Activated naive CD4-positive, alpha-beta T cell treated with anti-CD3 and anti-CD28 coated beads, Interleukin-2, amount 50 U/mL, for 16 hours (primary cell): ENCODE results near the gene CALCOCO2.
A peak's percentile ranks its signal among the peaks of the same experiment; 100 is the strongest.

ENCODE experiments used
- DNase-seq: peaks from one replicate; pipeline ENCODE4 v3.0.0-alpha.2; 2020

Gene CALCOCO2

DNA sequence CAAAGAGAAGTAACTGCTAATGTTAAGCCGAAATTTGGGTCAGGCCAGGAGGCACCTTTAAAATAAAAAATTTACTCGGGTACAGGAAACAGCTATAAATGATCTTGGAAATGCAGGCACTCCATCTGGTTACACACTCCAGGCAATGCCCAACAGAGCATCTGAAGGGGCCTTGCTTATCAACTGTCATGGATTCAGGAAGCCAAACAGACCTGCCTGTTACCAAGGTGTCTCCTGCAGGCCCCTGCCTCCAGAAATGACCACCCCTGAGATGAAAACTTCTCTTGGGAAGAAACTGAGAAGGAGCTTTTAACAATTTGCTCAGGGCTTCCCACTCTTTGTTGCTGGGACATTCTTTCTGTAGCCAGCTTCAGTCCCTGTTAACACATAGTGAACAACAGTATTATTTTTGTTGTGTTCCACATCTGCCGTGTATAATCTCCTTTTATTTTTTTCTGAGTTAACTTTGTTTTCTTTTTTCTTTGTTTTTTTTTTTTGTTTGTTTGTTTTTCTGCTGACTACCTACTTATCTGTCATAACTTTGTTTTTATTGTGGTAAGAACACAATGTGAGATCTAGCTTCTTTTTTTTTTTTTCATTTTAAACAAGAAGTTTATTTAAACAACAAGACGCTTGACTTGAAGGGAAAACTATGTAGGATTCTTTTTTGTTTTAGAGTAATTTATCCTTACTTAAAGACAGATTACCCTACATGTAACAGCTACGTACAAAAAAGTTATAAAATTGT lies 43.0 kb downstream of the CALCOCO2 start:
- DNase-seq = no peak

DNA sequence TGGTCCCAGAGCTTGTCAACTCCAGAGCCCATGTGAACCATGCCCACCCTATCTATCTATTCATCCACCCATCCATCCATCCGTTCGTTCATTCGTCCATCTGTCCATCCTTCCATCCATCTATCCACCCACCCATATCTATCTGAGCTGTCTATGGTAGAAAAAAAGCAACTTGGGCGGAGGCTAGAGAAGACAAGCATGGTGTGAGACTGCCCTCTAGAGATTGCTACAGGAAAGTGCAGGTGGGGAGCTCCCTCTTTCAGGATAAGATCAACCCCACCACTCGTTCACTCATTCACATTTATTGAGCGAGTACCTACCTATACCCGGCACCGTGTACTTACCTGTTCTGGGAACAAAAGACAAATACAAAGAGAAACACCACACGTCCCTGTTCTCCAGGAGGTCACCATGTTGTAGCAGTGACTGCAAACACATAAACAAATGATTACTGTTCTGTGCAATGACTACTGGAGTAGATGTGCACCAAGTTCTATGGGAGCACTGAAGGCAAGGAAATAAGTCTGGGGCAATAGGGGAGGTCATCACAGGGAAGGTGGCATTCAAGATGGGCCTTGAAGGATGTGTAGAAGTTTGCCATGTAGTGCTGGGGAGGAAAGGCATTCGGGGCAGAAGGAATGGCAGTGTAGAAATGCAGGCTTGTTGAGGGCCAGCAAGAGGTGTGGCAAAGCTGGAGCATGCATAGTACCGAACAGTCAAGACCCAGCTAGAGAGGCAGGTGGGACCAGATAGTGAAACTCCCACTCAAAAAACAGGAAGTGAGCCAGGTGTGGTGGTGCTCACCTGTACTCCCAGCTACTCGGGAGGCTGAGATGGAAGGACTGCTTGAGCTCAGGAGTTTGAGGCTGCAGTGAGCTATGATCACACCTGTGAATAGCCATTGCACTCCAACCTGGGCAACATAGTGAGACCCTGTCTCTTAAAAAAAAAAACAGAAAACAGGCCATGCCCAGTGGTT lies 48.4 kb downstream of the CALCOCO2 start:
- peak; percentile 48 for DNase-seq

DNA sequence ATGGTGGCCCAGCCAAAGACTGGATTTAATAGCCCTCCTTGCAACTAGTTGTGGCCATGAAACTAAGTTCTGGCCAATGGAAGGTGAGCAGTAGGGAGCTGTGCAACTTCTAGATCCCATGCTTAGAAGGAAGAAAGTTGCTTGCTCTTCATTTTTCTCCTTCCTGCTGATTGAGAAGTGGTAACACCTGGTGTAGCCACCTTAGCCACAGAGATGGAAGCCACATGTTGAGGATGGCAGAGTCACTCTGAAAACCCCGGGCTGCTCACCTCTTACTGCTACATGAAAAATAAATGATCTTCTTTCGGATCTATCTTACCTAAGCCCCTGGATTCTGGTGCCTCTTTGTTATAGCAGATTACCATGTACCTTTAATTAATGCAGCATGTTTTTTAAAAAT lies 51.4 kb downstream of the CALCOCO2 start:
- DNase-seq = no peak

DNA sequence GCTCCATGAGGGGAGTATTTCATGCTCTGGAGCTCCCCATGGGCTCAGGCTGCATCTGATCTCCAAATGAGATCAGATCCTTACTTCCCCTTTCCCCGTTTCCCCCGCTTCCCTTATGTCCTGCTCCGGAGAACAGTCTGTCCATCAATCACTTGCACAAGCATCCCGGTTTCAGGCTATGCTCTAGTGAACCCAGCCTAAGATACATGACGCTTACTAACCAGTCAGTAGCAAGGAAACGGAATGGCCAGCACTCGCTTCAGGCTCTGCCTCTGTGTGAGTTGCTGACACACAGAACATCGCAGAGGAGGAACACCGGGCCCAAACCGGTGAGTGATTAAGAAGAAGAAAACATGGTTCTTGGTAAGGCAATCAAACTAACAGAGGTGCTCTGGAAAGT lies 52.3 kb downstream of the CALCOCO2 start:
- no peak for DNase-seq

DNA sequence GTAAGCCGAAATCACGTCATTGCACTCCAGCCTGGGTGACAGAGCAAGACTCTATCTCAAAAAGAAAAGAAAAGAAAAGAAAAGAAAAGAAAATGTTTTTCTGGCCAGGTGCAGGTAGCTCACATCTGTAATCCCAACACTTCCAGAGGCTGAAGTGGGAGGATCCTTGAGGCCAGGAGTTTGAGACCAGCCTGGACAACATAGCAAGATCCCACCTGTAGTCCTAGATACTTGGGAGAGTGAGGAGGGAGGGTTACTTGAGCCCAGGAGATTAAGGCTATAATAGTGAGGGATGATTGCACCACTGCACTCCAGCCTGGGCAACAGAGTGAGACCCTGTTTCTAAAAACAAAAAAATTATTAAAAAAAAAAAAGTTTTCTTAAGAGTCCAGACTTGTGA lies 59.3 kb downstream of the CALCOCO2 start:
- DNase-seq = no peak

DNA sequence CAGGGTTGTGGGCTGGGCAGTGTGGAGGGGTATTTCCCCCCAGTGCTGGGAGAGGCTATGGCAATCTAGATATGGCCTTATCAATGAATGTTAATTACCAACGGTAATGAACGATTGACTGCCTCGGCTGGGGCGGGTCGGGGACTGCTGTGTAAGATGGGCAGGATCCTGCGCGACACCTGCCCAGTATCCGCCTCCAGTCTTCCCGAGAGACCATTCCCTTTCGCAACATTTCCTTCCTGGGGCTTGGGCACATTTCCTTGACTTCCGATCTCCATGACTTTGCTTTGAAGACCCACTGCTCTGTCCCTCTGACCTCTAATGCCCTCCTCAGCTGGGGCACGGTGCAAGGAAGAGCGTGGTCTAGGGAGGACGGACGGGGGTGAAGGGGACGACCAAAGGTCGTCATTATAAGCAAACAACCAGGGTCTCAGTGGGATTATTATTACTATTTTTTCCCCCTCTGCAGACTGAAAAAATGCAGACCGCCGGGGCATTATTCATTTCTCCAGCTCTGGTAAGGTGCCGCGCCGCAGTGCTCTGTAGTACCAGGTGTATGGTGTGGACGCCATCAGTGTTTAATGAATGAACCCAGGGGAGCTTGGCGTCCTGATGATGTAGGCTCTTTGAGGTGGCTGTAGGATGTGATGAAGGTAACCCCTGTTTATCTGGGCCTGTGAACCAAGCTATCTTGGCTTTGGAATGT lies 62.3 kb downstream of the CALCOCO2 start:
- peak; percentile 19 for DNase-seq

DNA sequence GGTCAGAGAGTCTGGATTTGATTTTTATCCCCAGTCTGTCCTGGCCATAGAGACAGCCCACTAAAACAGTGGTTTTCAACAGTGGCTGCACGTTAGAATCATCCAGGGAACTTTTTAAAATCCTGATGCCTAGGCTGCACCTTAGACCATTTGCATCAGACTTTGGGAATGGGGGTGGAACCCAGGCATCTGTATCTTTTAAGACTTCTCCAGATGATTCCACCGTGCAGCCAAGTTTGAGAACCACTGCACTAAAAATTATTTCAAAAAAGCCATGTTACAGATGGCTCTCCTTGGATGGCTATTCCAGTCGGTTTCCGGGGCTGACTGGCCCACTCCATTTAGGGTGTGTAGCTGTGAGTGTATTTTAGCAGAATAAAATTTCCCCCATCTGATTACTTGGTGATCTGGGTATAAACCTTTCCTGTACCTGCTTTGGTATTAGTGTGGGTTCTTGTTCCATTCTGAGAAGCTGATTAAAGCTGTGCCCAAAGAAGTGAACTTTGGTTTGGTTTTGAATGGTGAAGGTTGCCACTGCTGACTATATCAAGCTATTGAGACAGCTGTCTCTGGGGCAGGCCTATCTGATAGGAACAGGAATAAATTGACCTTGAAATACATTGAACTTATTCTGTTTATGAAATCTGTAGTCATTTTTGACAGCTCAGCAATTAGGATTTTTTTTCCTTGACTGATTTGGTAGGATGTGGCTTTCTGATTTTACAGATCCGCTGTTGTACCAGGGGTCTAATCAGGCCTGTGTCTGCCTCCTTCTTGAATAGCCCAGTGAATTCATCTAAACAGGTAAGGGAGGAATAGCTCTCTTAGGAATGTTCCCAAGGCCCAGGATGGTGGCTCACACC lies 63.0 kb downstream of the CALCOCO2 start:
- DNase-seq = no peak

DNA sequence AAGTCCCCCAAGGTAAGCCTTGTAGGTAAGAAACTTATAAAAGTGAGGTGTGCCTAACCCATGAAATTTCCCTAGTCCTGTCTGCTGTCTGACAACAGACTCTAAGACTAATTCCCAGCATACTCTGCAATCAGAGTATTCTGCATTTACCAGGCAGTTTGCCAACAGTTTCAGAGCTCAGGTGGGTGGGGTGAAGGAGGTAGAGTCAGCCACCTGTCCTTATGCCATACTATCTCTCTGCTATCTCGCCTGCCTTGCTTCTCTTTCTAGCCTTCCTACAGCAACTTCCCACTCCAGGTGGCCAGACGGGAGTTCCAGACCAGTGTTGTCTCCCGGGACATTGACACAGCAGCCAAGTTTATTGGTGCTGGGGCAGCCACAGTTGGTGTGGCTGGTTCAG lies 64.1 kb downstream of the CALCOCO2 start:
- DNase-seq = no peak

DNA sequence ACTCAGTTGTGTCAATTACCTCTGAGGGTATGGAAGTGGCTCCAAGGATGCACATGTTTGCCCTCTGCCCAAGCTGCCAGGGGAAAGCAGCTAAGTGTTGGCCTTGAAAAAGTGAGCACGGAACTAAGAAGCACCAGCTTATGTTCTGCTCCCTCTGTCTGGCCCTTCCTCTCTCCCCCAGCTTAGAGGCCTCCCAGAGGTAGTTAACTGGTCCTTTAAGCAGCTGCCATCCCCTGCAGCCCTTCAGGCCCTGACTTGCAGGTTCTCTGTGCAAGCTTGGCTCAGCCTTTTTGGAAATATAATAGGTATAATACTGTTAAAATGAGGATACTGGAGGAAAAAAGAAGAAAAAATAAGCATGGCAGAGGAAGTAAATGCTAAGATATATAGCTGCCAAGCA lies 70.4 kb downstream of the CALCOCO2 start:
- DNase-seq = no peak

DNA sequence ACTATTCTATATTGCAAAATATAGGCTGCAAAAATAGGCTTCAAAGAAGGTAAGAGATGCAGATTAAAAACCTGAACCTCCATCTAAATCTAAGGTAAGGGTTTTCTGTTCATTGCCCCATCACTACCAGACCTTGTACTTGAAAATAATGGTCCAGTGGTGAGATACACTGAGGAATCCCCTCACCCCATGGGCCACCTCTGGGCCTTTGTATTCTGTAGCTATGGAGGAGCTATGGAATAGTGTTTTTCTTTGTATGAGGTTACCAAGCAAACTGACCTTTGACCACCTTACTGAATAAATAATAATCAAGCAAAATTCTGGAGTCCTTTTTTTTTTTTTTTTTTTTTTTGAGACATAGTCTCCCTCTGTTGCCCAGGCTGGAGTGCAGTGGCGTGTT lies 72.6 kb downstream of the CALCOCO2 start:
- DNase-seq = no peak

DNA sequence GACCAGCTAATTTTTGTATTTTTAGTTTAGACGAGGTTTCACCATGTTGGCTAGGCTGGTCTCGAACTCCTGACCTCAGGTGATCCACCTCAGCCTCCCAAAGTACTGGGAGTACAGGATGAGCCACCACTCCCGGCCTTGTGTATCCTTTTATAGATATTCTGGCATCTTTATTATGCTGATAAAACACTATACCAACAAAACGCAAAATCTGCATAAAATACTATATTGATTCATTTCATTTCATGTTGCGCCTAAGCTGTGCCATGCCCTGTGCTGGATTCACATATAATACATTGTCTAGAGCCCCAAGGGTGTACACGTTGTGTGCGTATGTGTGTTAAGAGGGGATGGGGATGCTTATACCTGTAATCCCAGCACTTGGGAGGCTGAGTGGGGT lies 73.6 kb downstream of the CALCOCO2 start:
- DNase-seq = no peak

DNA sequence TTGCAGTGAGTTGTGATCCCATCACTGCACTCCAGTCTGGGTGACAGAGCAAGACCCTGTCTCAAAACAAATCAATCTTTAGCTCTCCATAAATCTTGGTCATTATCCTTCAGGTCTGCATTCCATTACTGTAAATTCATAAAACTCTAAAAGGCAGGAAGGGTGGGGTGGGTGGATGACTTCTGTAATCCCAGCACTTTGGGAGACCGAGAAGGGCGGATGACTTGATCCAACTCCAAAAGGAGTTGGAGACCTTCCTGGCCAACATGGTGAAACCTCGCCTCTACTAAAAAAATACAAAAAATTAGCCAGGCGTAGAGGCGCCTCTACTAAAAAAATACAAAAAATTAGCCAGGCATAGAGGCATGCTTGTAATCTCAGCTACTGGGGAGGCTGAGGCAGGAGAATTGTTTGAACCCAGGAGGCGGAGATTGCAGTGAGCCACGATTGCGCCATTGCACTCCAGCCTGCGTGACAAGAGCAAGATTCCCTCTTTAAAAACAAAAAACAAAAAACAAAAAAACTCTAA lies 75.2 kb downstream of the CALCOCO2 start:
- no peak for DNase-seq

DNA sequence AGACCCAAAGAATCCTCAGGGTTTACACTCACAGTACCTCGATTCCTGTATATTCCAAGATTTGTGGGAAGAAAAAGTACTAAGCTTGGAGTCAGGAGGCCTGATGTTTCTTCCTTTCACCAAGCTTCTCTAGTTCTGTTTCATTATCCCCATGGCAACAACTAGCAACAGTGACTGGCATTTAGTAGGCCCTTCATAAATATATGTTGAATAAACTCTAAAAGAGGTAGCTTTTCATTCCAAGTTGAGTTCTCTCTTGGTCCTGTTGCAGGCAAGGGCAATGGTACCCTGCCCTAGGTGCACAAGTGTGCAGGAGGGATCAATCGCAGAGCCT lies 76.8 kb downstream of the CALCOCO2 start:
- DNase-seq = no peak

DNA sequence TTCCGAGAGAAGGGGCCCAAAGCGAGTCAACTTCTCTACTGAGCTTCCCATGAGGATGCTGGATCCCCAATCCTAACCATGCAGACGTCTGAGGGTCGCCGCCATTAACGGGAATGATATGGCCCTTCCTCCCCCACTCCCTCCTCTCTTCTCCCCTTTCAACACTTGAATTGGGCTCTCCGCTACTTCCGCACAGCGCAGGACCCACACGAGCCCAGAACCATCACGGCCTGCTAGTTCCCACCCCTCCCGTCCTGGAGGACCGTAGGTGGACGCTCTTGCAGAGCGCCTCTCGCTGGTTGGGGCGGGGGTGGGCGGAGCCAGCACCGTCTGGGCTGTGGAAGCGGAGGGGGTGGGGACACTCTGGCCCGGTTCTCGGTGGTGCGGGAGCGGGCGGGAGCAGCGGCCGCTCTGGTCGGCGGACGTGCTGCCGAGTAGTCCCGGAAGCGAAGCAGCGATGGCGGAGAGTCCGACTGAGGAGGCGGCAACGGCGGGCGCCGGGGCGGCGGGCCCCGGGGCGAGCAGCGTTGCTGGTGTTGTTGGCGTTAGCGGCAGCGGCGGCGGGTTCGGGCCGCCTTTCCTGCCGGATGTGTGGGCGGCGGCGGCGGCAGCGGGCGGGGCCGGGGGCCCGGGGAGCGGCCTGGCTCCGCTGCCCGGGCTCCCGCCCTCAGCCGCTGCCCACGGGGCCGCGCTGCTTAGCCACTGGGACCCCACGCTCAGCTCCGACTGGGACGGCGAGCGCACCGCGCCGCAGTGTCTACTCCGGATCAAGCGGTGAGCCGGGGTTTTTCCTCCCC lies 77.4 kb downstream of the CALCOCO2 start, which contains the start of gene UBE2Z:
Gene UBE2Z (plus strand): TSS at position 361 of the 797 bp plus-strand sequence. CDS start 97 bp downstream, at position 458.
- peak; percentile 90 for DNase-seq

DNA sequence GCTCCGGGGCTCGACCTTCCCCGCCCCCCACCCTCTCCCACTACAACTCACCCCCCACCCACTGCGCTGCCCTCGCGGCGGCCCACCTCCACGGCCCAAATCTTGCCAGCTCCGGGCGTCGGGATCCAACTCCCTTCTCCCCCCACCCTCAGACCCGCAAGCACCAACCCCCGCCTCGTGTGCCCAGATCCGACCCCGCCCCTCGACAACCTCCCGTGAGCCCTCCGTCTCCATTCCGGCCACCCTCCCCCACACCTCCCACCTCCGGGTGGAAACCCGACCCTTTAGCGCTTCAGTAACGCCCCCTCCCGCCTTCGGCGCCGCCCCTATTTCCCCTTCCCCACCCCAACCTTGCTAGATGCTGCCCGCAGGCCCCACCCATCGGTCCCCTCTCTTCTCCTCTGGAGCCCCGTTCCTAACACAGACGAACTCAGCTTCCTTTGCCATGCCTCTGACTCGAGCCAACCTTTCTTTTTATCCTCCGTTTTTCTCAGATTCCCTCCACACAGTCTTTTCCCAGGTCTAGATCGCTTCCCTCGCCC lies 78.1 kb downstream of the CALCOCO2 start:
- DNase-seq = peak; percentile 90

DNA sequence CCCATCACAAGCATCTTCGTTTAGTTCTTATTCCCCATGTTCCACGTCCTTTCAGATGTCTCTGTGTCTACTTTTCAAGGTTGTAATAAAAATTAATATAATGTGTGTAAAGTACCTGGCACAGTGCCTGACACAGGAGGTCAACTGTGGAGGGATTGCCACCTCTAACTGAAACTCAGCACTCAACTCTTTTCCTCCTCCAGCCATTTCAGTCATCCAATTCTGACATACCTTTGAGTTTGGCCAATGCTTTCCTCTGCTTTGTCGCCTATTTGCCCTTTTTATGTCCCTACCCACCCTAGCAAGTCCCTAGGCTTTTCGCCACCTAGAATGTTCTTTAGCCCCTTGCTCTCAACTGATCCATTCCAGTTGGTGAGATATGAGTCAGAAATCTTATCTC lies 78.9 kb downstream of the CALCOCO2 start:
- no peak for DNase-seq

DNA sequence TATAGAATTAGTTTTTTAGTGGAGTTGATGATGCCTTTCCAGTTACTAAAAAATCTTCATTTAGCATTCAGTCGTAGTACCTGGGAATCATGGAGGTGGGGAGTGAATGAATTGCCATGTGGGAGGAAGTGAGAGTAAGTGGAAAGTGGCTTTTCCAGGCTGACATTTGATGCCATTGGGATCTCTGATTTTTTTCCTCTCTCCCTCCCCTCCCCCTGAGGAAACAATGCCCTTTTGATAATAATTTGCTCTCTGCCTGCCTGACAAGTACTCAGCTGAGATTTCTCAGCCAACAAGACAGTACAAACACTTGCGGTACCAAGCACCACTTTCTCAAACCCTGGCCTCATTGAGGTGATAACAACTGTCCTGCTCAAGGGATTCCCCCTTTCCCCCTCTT lies 79.5 kb downstream of the CALCOCO2 start:
- no peak for DNase-seq

DNA sequence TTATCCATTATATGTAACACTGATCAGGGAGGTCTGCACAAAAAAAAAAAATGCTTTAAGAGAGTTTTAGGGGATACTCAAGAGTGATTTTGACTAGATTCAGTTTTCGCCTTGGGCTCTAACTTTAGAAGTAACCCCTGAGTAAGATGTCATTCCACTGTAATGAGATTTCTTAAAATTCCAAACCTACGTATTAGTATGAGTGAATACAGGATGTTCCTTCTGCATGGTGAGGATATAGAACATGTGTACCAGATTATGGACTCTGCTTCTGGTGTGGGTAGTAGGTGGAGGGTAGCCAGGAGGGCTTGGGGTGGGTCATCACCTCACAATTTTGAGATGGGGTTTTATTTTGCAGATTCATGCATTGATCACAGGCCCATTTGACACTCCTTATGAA lies 81.6 kb downstream of the CALCOCO2 start:
- DNase-seq = no peak
